ENCODE results near the gene SLIT1. TPM values are rescaled to one million over a fixed set of nuclear protein-coding genes. Genes with fewer than 3 reads are reported as not detected.

SLIT1 gene
- total and polyA plus RNA-seq, 2 of the 8 experiments (the other 6 are each of a cell fraction or from before 2014, with no cell fraction given) = 0.70 to 0.88 TPM

- Histone ChIP-seq H3K36me3 (ENCODE audit: control insufficient read depth in 2 of 4, insufficient read depth in 4 of 4, low read length in 3 of 4) (no peaks in the 10 kb centered on the region), H3K9ac (replicated peaks in 1 of 4; ENCODE audit: extremely low read depth in 1 of 4, low read depth in 3 of 4, low read length in 3 of 4) (no peak overlapping the region), H3K23me2 (ENCODE audit: low read depth, low read length) (peaks cover 2% of the 10 kb centered on the region; the same call in 1 of the 2 replicates), H3K4me2 (ENCODE audit: insufficient read depth in 1 of 2, low read depth in 2 of 2, low read length in 2 of 2) (peak overlapping the region; percentile 22 to 56; a peak in 3 of 4 replicates), H3K9me3 (ENCODE audit: insufficient read depth in 2 of 2, low read depth in 1 of 2, low read length in 1 of 2) (no peaks in the 10 kb centered on the region), H4K91ac (replicated peaks; ENCODE audit: insufficient read length, low read length) (no peak overlapping the region), H3K23ac (ENCODE audit: insufficient read length) (no peak overlapping the region), H3K14ac (ENCODE audit: insufficient read length) (no peak overlapping the region), H4K8ac (ENCODE audit: extremely low read depth, insufficient read depth, low read length) (no peak overlapping the region), H2BK15ac (ENCODE audit: low read length) (no peak overlapping the region), H3K18ac (ENCODE audit: extremely low read depth, low read length) (no peak overlapping the region), H3K79me1 (ENCODE audit: low read depth, low read length) (no peaks in the 10 kb centered on the region), H2BK5ac (ENCODE audit: low read depth, low read length) (no peak overlapping the region), H2BK12ac (ENCODE audit: low read depth, low read length) (no peak overlapping the region), H2AK5ac (ENCODE audit: low read depth, low read length) (no peak overlapping the region), H3K4me1 (replicated peaks in 1 of 4; ENCODE audit: control insufficient read depth in 3 of 4, insufficient read depth in 4 of 4, low read length in 3 of 4) (peaks cover 0 to 2% (median 0%) of the 10 kb centered on the region in 4 experiments; a peak in 1 of 7 replicates), H2AFZ (ENCODE audit: low read length) (peak overlapping the region; percentile 1; the same call in 1 of the 2 replicates), H2BK120ac (replicated peaks; ENCODE audit: low read depth, low read length) (no peak overlapping the region), H3K56ac (replicated peaks; ENCODE audit: insufficient read length, low read depth, low read length) (no peak overlapping the region), H4K5ac (ENCODE audit: insufficient read length, low read depth, low read length) (no peak overlapping the region), H4K20me1 (replicated peaks in 1 of 2; ENCODE audit: control insufficient read depth in 1 of 2, insufficient read depth in 2 of 2, low read length in 2 of 2) (no peaks in the 10 kb centered on the region), H3K27me3 (replicated peaks in 1 of 4; ENCODE audit: control insufficient read depth in 3 of 4, extremely low read depth in 1 of 4, insufficient read depth in 3 of 4, low read length in 3 of 4) (peaks cover 6 to 25% (median 17%) of the 10 kb centered on the region in 4 experiments), H2BK20ac (ENCODE audit: low read length) (no peak overlapping the region), H3K4ac (replicated peaks; ENCODE audit: insufficient read length, low read depth, low read length) (no peak overlapping the region), H3K4me3 (ENCODE audit: extremely low read depth in 1 of 4, insufficient read depth in 2 of 4, low read depth in 3 of 4, low read length in 4 of 4) (peak overlapping the region in 1 of 4 experiments; percentile 48; a peak in 2 of 8 replicates), H3K27ac (ENCODE audit: low read depth, low read length) (no peak overlapping the region), H3K79me2 (ENCODE audit: control insufficient read depth in 1 of 2, insufficient read depth in 2 of 2, low read length in 2 of 2) (no peaks in the 10 kb centered on the region)
- WGBS, 2 experiments (ENCODE audit: extremely low coverage in 1 of 2, insufficient coverage in 1 of 2, insufficient read length in 1 of 2, insufficient replicate concordance in 2 of 2, low coverage in 1 of 2, low lambda C conversion rate in 2 of 2, missing lambda C conversion rate in 1 of 2) = 51% methylated on average over 6 of the region's 6 CpGs; no CpG with 5 or more reads in 1 of the 2 experiments
- ChIA-PET CTCF (ENCODE audit: partially characterized antibody) (interaction anchor here (0.7 to 20.0 kb wide), 29 partner anchors 8 to 1123 kb away, joined by 3 to 320 read pairs (median 4); no protein-coding TSS in a partner anchor), POLR2A (ENCODE audit: partially characterized antibody) (interaction anchor here (1.0 kb wide), 1 partner anchor 18 kb away, joined by 4 read pairs; no protein-coding TSS in a partner anchor)
- DNase-seq (ENCODE audit: low read depth in 1 of 2, low spot score in 2 of 2) (no peak), FAIRE-seq (no peak)
- TF ChIP-seq TBP (IDR thresholded peaks at IDR 0.05; ENCODE audit: low read depth, low read length) (no peak), ZNF274 (IDR thresholded peaks at IDR 0.05; ENCODE audit: borderline replicate concordance, extremely low read depth, low read length) (no peak), SP2 (IDR thresholded peaks at IDR 0.05; ENCODE audit: low read length) (no peak), SIN3A (conservative IDR thresholded peaks at IDR 0.05 in 1 of 2, IDR thresholded peaks at IDR 0.05 in 1 of 2; ENCODE audit: low read depth in 1 of 2, low read length in 2 of 2) (no peak), HDAC2 (IDR thresholded peaks at IDR 0.05; ENCODE audit: borderline replicate concordance in 1 of 2, low read depth in 2 of 2, low read length in 2 of 2) (peak in 1 of 2 experiments; percentile 81; a peak in 1 of 4 replicates), SIRT6 (IDR thresholded peaks at IDR 0.05; ENCODE audit: low read length) (no peak), KDM1A (IDR thresholded peaks at IDR 0.05; ENCODE audit: borderline replicate concordance, low read length) (peak; percentile 95; the same call in 1 of the 2 replicates), HDAC6 (IDR thresholded peaks at IDR 0.05; ENCODE audit: low read depth, low read length) (no peak), POLR2AphosphoS5 (IDR thresholded peaks at IDR 0.05; ENCODE audit: low read depth, low read length) (no peak), TCF12 (IDR thresholded peaks at IDR 0.05; ENCODE audit: low read depth, low read length) (no peak), ATF3 (IDR thresholded peaks at IDR 0.05; ENCODE audit: insufficient read depth, low read depth, low read length) (no peak), RBBP5 (IDR thresholded peaks at IDR 0.05; ENCODE audit: borderline replicate concordance, low read depth, low read length) (no peak), SP4 (IDR thresholded peaks at IDR 0.05; ENCODE audit: low read length) (no peak)
Measured at GRCh38 chr10:97179311-97179710, 6.4 kb downstream of the SLIT1 start.

All from H1 (cell line).